ENCODE data around the gene ARHGEF5.
A peak's percentile ranks its signal among the peaks of the same experiment; 100 is the strongest.

Gene ARHGEF5

DNA sequence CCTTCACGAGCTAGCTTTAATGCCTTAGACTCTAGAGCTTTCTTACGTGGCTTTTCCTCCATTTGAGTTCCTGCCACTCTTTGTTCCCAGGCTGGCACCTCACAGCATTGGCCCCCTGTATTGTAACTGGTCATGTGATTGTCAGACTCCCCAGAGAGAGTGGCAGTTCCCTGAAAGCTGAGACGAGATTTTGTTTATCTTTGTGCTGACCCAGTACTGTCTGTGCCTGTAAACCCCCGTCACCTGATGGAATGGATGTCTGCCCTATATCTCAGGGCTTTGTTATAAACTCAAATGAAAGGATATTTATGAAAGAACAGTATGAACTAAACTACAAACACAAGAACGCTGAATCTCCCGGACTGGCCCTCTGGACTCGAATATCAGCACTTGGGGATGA lies 35.3 kb downstream of the ARHGEF5 start:
- TF ChIP-seq, protein P1, sequence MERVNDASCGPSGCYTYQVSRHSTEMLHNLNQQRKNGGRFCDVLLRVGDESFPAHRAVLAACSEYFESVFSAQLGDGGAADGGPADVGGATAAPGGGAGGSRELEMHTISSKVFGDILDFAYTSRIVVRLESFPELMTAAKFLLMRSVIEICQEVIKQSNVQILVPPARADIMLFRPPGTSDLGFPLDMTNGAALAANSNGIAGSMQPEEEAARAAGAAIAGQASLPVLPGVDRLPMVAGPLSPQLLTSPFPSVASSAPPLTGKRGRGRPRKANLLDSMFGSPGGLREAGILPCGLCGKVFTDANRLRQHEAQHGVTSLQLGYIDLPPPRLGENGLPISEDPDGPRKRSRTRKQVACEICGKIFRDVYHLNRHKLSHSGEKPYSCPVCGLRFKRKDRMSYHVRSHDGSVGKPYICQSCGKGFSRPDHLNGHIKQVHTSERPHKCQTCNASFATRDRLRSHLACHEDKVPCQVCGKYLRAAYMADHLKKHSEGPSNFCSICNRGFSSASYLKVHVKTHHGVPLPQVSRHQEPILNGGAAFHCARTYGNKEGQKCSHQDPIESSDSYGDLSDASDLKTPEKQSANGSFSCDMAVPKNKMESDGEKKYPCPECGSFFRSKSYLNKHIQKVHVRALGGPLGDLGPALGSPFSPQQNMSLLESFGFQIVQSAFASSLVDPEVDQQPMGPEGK (CRISPR knock-in tag; IDR thresholded peaks at IDR 0.05; ENCODE audit: borderline replicate concordance) = no peak
- TF ChIP-seq RARB (CRISPR knock-in tag; IDR thresholded peaks at IDR 0.05) = no peak
- no peak for TF ChIP-seq CSDC2 (CRISPR knock-in tag; IDR thresholded peaks at IDR 0.05)
- TF ChIP-seq OSR1 (CRISPR knock-in tag; IDR thresholded peaks at IDR 0.05) = no peak
- no peak for TF ChIP-seq ZFP30 (CRISPR knock-in tag; IDR thresholded peaks at IDR 0.05)
- TF ChIP-seq TCF4 (CRISPR knock-in tag; IDR thresholded peaks at IDR 0.05; ENCODE audit: borderline replicate concordance) = no peak
- no peak for TF ChIP-seq ZFP3 (CRISPR knock-in tag; IDR thresholded peaks at IDR 0.05)
- TF ChIP-seq, protein P2, sequence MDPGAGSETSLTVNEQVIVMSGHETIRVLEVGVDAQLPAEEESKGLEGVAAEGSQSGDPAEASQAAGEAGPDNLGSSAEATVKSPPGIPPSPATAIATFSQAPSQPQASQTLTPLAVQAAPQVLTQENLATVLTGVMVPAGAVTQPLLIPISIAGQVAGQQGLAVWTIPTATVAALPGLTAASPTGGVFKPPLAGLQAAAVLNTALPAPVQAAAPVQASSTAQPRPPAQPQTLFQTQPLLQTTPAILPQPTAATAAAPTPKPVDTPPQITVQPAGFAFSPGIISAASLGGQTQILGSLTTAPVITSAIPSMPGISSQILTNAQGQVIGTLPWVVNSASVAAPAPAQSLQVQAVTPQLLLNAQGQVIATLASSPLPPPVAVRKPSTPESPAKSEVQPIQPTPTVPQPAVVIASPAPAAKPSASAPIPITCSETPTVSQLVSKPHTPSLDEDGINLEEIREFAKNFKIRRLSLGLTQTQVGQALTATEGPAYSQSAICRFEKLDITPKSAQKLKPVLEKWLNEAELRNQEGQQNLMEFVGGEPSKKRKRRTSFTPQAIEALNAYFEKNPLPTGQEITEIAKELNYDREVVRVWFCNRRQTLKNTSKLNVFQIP (CRISPR knock-in tag; IDR thresholded peaks at IDR 0.05; ENCODE audit: borderline replicate concordance, low read depth) = no peak
- no peak for TF ChIP-seq ZNF70 (CRISPR knock-in tag; IDR thresholded peaks at IDR 0.05)
- TF ChIP-seq PPARA (CRISPR knock-in tag; IDR thresholded peaks at IDR 0.05; ENCODE audit: borderline replicate concordance) = no peak
- no peak for TF ChIP-seq ZNF8 (CRISPR knock-in tag; IDR thresholded peaks at IDR 0.05)
- no peak for TF ChIP-seq TOX (CRISPR knock-in tag; IDR thresholded peaks at IDR 0.05; ENCODE audit: borderline replicate concordance)
- no peak for ATAC-seq

DNA sequence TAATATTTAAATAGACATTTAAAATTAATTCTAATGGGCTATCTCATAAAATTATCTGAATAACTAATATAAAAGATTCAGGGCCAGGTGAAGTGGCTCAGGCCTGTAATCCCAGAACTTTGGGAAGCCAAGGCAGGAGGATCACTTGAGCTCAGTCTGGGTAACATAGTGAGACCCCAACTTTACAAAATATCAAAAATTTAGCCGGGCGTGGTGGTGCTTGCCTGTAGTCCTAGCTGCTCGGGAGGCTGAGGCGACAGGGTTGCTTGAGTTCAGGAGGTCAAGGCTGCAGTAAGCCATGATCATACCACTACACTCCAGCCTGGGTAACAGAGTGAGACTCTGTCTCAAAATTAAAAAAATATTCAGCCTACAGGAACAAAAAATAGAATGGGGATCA lies 35.8 kb downstream of the ARHGEF5 start:
- no peak for ATAC-seq
- TF ChIP-seq, protein P3, sequence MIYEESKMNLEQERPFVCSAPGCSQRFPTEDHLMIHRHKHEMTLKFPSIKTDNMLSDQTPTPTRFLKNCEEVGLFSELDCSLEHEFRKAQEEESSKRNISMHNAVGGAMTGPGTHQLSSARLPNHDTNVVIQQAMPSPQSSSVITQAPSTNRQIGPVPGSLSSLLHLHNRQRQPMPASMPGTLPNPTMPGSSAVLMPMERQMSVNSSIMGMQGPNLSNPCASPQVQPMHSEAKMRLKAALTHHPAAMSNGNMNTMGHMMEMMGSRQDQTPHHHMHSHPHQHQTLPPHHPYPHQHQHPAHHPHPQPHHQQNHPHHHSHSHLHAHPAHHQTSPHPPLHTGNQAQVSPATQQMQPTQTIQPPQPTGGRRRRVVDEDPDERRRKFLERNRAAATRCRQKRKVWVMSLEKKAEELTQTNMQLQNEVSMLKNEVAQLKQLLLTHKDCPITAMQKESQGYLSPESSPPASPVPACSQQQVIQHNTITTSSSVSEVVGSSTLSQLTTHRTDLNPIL (CRISPR knock-in tag; IDR thresholded peaks at IDR 0.05; ENCODE audit: low read depth) = no peak

DNA sequence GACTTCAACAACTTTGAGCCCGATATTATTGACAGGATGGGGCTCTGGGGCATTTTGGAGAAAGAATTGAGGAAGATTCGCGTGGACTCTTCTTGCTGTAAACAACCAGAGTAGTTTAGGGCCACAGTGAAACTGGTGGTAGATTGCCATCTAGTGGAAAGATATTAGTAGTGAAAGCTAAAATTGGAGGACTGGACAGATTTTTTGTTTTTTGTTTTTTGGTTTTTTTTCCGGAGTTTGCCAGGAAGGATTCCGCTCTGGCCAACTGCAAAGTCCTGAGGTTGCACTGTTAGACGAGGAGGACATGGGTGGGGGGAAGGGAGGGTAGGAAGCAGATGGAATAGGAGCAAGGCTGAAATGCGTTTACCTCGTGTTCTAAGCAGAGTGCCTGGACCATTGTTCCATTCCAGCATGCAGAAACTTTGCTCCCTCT lies 36.6 kb downstream of the ARHGEF5 start:
- no peak for TF ChIP-seq ESRRG (CRISPR knock-in tag; IDR thresholded peaks at IDR 0.05)
- peak; percentile 94 for ATAC-seq

DNA sequence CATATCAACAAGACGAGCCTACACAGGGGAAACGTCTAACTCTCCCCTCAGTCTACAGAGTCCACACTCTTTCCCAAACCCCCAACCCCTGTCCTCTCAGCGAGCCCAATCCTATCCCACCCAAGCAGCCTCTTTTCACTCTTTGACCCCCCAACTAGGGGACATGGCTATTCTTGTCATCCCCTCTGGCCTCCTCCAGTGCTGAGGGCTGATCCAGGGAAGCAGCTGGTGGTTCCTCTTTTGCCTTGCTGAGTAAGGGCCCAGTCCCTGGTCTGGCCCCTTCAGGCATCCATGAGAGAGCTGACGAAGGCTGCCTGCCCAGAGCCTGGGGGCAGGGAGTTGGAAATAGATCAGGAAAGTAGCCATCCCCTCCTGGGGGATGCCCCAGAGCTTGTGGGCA lies 41.9 kb downstream of the ARHGEF5 start:
- ATAC-seq = no peak
- TF ChIP-seq, protein P4, sequence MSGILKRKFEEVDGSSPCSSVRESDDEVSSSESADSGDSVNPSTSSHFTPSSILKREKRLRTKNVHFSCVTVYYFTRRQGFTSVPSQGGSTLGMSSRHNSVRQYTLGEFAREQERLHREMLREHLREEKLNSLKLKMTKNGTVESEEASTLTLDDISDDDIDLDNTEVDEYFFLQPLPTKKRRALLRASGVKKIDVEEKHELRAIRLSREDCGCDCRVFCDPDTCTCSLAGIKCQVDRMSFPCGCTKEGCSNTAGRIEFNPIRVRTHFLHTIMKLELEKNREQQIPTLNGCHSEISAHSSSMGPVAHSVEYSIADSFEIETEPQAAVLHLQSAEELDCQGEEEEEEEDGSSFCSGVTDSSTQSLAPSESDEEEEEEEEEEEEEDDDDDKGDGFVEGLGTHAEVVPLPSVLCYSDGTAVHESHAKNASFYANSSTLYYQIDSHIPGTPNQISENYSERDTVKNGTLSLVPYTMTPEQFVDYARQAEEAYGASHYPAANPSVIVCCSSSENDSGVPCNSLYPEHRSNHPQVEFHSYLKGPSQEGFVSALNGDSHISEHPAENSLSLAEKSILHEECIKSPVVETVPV (CRISPR knock-in tag; IDR thresholded peaks at IDR 0.05) = no peak
- TF ChIP-seq RARB (CRISPR knock-in tag; IDR thresholded peaks at IDR 0.05) (no peak), BACH2 (CRISPR knock-in tag; IDR thresholded peaks at IDR 0.05; ENCODE audit: borderline replicate concordance) (no peak), ZNF70 (CRISPR knock-in tag; IDR thresholded peaks at IDR 0.05) (no peak), OSR1 (CRISPR knock-in tag; IDR thresholded peaks at IDR 0.05) (no peak), ESRRG (CRISPR knock-in tag; IDR thresholded peaks at IDR 0.05) (no peak), ZNF565 (CRISPR knock-in tag; conservative IDR thresholded peaks at IDR 0.05; ENCODE audit: low read depth) (no peak), PPARA (CRISPR knock-in tag; IDR thresholded peaks at IDR 0.05; ENCODE audit: borderline replicate concordance) (no peak), SNAI2 (CRISPR knock-in tag; IDR thresholded peaks at IDR 0.05) (no peak), ZFP30 (CRISPR knock-in tag; IDR thresholded peaks at IDR 0.05) (no peak), GLIS3 (CRISPR knock-in tag; IDR thresholded peaks at IDR 0.05) (no peak), TOX (CRISPR knock-in tag; IDR thresholded peaks at IDR 0.05; ENCODE audit: borderline replicate concordance) (no peak), ARNTL (CRISPR knock-in tag; IDR thresholded peaks at IDR 0.05; ENCODE audit: borderline replicate concordance, low read depth) (no peak), CSDC2 (CRISPR knock-in tag; IDR thresholded peaks at IDR 0.05) (no peak), TCF4 (CRISPR knock-in tag; IDR thresholded peaks at IDR 0.05; ENCODE audit: borderline replicate concordance) (no peak), ZC3H10 (CRISPR knock-in tag; IDR thresholded peaks at IDR 0.05) (no peak), ZFP3 (CRISPR knock-in tag; IDR thresholded peaks at IDR 0.05) (no peak)
- TF ChIP-seq, protein P3 (CRISPR knock-in tag; IDR thresholded peaks at IDR 0.05; ENCODE audit: low read depth) = no peak
- TF ChIP-seq, protein P5, sequence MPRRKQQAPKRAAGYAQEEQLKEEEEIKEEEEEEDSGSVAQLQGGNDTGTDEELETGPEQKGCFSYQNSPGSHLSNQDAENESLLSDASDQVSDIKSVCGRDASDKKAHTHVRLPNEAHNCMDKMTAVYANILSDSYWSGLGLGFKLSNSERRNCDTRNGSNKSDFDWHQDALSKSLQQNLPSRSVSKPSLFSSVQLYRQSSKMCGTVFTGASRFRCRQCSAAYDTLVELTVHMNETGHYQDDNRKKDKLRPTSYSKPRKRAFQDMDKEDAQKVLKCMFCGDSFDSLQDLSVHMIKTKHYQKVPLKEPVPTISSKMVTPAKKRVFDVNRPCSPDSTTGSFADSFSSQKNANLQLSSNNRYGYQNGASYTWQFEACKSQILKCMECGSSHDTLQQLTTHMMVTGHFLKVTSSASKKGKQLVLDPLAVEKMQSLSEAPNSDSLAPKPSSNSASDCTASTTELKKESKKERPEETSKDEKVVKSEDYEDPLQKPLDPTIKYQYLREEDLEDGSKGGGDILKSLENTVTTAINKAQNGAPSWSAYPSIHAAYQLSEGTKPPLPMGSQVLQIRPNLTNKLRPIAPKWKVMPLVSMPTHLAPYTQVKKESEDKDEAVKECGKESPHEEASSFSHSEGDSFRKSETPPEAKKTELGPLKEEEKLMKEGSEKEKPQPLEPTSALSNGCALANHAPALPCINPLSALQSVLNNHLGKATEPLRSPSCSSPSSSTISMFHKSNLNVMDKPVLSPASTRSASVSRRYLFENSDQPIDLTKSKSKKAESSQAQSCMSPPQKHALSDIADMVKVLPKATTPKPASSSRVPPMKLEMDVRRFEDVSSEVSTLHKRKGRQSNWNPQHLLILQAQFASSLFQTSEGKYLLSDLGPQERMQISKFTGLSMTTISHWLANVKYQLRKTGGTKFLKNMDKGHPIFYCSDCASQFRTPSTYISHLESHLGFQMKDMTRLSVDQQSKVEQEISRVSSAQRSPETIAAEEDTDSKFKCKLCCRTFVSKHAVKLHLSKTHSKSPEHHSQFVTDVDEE (CRISPR knock-in tag; IDR thresholded peaks at IDR 0.05) = no peak

Data from SK-N-SH treated with all-trans-retinoic acid at 6 μM for 48 hours (cell line).